ENCODE results near the gene LRRC74B. TPM values are rescaled to one million over a fixed set of nuclear protein-coding genes. Genes with fewer than 3 reads are reported as not detected.

LRRC74B gene
- total RNA-seq, 1 donor from 2014 or later, result 0.20 TPM

DNA sequence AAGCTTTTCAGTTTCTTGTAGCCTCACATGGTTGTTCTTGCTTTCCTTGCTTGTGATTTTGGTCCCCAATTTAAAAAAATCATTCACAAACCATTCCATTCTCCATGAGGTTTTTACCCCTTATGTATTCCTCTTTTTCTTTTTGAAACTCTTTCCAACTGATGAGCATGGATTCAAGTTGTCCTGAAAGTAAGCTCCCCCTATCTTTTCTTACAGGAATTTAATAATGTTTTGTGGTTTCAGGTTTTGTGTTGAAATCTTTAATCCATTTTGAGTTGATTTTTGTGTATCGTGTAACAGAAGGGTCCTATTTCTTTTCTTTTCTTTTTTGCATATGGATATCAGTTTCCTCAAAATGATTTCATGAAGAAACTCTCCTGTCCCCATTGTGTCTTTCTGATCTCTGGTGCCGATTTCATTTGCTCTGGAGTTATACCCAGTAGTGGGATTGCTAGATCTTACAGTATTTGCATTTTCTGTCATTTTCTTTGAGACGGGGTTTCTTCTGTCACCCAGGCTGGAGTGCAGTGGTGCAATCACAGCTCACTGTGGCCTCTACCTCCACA is 58.5 kb downstream of the LRRC74B start:
- DNase-seq, result no peak

DNA sequence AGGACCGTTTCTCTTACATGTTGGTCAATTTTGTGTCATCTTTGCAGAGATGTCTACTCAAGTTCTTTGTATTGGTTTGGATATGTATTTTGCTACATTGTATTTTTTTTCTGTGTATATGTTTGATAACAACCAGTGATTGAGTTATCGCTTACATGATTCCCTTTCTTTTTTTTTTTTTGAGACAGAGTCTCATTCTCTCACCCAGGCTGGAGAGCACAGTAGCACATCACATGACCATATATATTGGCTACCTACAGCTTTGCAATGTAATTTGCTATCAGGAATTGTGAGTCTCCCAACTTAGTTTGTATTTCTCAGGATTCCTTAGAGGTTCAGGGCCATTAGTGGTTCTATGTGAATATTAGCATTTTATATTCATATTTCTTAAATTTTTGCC is 59.5 kb downstream of the LRRC74B start:
- DNase-seq, result no peak

DNA sequence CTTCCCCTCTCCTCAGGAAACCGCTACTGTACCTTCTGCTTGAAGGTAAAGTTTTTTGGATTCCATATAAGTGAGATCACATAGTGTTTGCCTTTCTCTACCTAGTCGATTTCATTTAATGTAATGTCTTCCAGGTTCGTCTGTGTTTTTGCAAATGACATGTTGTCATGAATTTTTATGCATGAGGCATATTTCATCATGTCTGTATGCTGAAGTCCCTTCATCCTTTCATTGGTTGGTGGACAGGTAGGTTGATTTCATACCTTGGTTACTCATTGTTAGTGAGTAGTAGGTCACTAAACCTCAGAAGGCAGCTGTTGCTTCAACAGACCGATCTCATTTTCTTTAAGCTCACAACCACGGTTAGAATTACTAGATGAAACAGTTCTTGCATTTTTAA is 60.3 kb downstream of the LRRC74B start:
- no peak for DNase-seq

DNA sequence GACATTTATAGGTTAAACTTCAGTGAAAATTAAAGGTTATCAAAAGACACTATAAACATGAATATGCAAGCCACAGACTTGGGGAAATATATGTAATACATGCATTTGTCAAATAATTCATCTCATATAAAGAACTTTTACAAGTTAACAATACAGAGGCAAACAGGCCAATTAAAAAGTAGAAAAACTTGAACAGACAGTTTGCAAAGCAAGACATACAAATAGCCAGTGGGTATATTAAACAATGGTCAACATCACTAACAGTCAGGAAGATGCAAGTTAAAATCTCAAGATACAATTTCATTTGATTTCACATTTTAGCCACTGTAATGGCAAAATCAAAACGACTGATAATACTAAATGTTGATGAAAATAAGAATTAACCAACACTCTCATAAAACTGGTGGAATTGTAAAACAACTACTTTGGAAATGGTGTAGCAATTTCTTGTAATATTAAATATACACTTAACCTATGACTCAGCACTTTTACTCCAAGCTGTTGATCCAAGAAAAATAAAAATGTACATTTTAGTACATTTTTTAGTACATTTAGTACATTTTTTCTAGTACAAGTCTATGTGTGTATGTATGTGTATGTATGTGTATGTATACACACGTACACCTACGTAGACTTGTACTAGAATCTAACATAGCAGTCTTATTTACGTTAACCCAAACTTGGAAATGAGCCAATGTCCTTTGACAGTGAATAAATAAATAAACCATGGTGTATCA is 62.8 kb downstream of the LRRC74B start:
- DNase-seq, result no peak

Small RNA genes lying within 50 kb of the gene (small RNA-seq; reads per million reads assigned to genes)
- not detected for gene MIR649 (ENCODE audit: low replicate concordance)

Other genes starting within 250 kb of the LRRC74B start
- gene PI4KA, start 187.1 kb upstream of the LRRC74B start, total RNA-seq, result 40.5 TPM
- gene SNAP29, start 186.9 kb upstream of the LRRC74B start, total RNA-seq, result 6.6 TPM
- gene CRKL, start 128.5 kb upstream of the LRRC74B start, total RNA-seq, result 42.0 TPM
- 0.20 TPM for gene AIFM3, start 78.7 kb upstream of the LRRC74B start, total RNA-seq
- 33.7 TPM for gene LZTR1, start 63.6 kb upstream of the LRRC74B start, total RNA-seq
- 10.7 TPM for gene THAP7, start 43.8 kb upstream of the LRRC74B start, total RNA-seq
- gene P2RX6, start 30.8 kb upstream of the LRRC74B start, total RNA-seq, result 0.59 TPM
- gene SLC7A4, start 13.4 kb upstream of the LRRC74B start, total RNA-seq, result 0.69 TPM